Measurements from ENCODE around the gene C12orf54.

- TF ChIP-seq CTCF (IDR thresholded peaks at IDR 0.05) (no peak), POLR2A (IDR thresholded peaks at IDR 0.05) (no peak)
Measured at GRCh38 chr12:48486679-48487078, 4.4 kb downstream of the C12orf54 start.

Measured in right lobe of liver (tissue), 4 donors.